ENCODE measurements around the gene RERE.

Gene RERE

GRCh38 chr1:8426996-8427395 is 390.4 kb downstream of the RERE start:
- TF ChIP-seq USF1 (IDR thresholded peaks at IDR 0.05) (no peak), TAF1 (IDR thresholded peaks at IDR 0.05; ENCODE audit: low read depth) (no peak), YY1 (IDR thresholded peaks at IDR 0.05; ENCODE audit: low read depth) (no peak), EGR1 (IDR thresholded peaks at IDR 0.05) (no peak), MAX (IDR thresholded peaks at IDR 0.05) (no peak), REST (IDR thresholded peaks at IDR 0.05; ENCODE audit: low read depth) (no peak), EP300 (IDR thresholded peaks at IDR 0.05; ENCODE audit: borderline replicate concordance) (no peak), RAD21 (IDR thresholded peaks at IDR 0.05; ENCODE audit: low read depth) (no peak), NFIC (IDR thresholded peaks at IDR 0.05) (no peak), ZBTB7A (IDR thresholded peaks at IDR 0.05; ENCODE audit: low read depth) (no peak), CREB1 (IDR thresholded peaks at IDR 0.05; ENCODE audit: low read depth) (no peak), FOXM1 (IDR thresholded peaks at IDR 0.05; ENCODE audit: borderline replicate concordance, low read depth) (no peak), TCF12 (IDR thresholded peaks at IDR 0.05; ENCODE audit: low read depth) (no peak), TEAD4 (IDR thresholded peaks at IDR 0.05) (no peak), CEBPB (IDR thresholded peaks at IDR 0.05) (no peak)

- no peak for TF ChIP-seq ZBTB7A (IDR thresholded peaks at IDR 0.05; ENCODE audit: low read depth)
- TF ChIP-seq TEAD4 (IDR thresholded peaks at IDR 0.05) = no peak
- no peak for TF ChIP-seq USF1 (IDR thresholded peaks at IDR 0.05)
- TF ChIP-seq EGR1 (IDR thresholded peaks at IDR 0.05) = no peak
- no peak for TF ChIP-seq REST (IDR thresholded peaks at IDR 0.05; ENCODE audit: low read depth)
- no peak for TF ChIP-seq YY1 (IDR thresholded peaks at IDR 0.05; ENCODE audit: low read depth)
- TF ChIP-seq TCF12 (IDR thresholded peaks at IDR 0.05; ENCODE audit: low read depth) = no peak
- no peak for TF ChIP-seq CREB1 (IDR thresholded peaks at IDR 0.05; ENCODE audit: low read depth)
- TF ChIP-seq TAF1 (IDR thresholded peaks at IDR 0.05; ENCODE audit: low read depth) = no peak
- TF ChIP-seq MAX (IDR thresholded peaks at IDR 0.05) = no peak
- no peak for TF ChIP-seq CEBPB (IDR thresholded peaks at IDR 0.05)
- TF ChIP-seq NFIC (IDR thresholded peaks at IDR 0.05) = no peak
- no peak for TF ChIP-seq EP300 (IDR thresholded peaks at IDR 0.05; ENCODE audit: borderline replicate concordance)
- no peak for TF ChIP-seq RAD21 (IDR thresholded peaks at IDR 0.05; ENCODE audit: low read depth)
- no peak for TF ChIP-seq FOXM1 (IDR thresholded peaks at IDR 0.05; ENCODE audit: borderline replicate concordance, low read depth)
Observed at GRCh38 chr1:8425781-8426161, 391.7 kb downstream of the RERE start.

GRCh38 chr1:8425150-8425780 is 392.2 kb downstream of the RERE start:
- TF ChIP-seq ZBTB7A (IDR thresholded peaks at IDR 0.05; ENCODE audit: low read depth) (no peak), RAD21 (IDR thresholded peaks at IDR 0.05; ENCODE audit: low read depth) (no peak), EP300 (IDR thresholded peaks at IDR 0.05; ENCODE audit: borderline replicate concordance) (no peak), TCF12 (IDR thresholded peaks at IDR 0.05; ENCODE audit: low read depth) (no peak), NFIC (IDR thresholded peaks at IDR 0.05) (no peak), CEBPB (IDR thresholded peaks at IDR 0.05) (no peak), TAF1 (IDR thresholded peaks at IDR 0.05; ENCODE audit: low read depth) (no peak), MAX (IDR thresholded peaks at IDR 0.05) (no peak), TEAD4 (IDR thresholded peaks at IDR 0.05) (no peak), CREB1 (IDR thresholded peaks at IDR 0.05; ENCODE audit: low read depth) (no peak), USF1 (IDR thresholded peaks at IDR 0.05) (no peak), EGR1 (IDR thresholded peaks at IDR 0.05) (no peak), FOXM1 (IDR thresholded peaks at IDR 0.05; ENCODE audit: borderline replicate concordance, low read depth) (no peak), YY1 (IDR thresholded peaks at IDR 0.05; ENCODE audit: low read depth) (no peak), REST (IDR thresholded peaks at IDR 0.05; ENCODE audit: low read depth) (no peak)

Measured in Ishikawa (cell line).